ENCODE data around the gene VSTM5.

Gene VSTM5

GRCh38 chr11:93842034-93842433, 8.4 kb downstream of the VSTM5 start:
- no peak for DNase-seq

DNA sequence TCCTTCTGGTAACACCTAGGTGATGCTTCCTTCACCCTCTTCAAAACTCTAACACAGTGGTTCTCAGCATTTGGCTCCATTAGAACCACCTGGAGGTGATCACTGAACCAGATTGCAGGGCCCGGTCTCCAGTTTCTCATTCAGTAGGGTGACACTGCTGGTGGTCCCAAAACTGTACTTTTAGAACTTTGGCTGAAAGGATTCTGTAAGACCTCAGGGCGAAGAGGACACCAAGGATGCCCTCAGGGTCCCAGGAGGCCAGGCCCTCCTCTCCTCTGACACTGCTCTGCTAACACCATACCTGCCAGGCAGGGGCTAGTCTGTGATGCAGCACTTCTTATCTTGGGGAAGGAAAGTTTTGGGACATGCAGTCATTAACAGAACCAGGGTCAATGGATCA, 9.0 kb downstream of the VSTM5 start:
- DNase-seq = no peak

DNA sequence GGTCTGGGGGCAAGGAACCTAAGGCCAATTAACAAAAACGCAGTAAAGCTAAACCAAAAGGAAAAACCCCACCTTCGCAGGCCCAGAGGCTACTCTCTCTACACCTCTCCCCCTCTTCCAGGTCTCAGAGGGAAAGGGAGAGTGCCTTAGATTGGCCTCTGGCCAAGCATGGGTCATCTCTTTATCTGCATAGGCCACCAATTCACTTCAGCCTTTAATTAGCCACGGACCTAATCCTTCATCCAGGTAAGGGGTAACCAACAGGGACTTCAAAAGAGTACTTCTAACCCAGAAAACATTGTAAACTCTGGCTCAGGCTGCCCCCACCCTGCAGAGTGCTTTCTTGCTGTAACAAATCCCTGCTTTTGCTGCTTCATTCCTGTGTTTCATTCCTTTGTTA, 9.4 kb downstream of the VSTM5 start:
- no peak for DNase-seq

DNA sequence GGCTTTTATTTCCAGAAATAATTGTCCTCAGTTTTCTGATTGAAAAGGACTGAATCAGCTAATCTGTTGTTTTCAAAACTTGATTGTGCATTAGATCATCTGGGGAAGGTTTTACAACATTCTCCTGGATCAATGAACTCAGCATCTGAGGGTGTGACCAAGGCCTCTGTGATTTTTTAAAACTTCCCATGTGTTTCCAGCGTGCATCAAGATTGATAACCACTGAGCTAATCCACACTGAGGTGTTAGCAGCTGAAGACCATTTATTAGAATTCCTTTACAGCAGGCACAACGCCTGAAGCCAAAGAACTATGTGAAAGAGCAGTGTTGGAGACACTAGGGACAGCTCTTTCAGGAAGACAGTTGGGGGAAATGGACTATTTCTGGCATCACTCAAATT, 10.2 kb downstream of the VSTM5 start:
- DNase-seq = no peak

- no peak for DNase-seq
Observed at GRCh38 chr11:93838967-93839366, 11.5 kb downstream of the VSTM5 start.

DNA sequence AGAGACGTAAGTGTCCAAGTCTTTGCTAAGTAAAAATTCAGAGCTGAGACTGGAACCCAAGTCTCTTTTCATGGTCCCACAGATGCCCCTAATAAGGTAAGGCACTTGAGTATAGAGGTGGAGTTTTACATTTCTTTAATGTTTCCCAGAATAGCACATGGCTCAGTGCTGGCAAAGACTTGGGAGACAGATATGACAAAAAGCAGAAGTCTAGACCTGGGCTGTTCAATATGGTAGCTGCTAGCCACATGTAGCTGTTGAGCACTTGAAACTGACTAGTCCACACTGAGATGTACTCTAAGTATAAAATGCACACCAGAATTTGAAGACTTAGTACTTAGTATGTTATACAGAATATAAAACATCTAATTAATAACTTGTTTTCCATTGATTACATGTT, 17.6 kb downstream of the VSTM5 start:
- no peak for DNase-seq

- no peak for DNase-seq
Observed at GRCh38 chr11:93831343-93832127, 18.9 kb downstream of the VSTM5 start.

GRCh38 chr11:93829598-93829997, 20.8 kb downstream of the VSTM5 start:
- no peak for DNase-seq

- DNase-seq = no peak
Observed at GRCh38 chr11:93827363-93827762, 23.1 kb downstream of the VSTM5 start.

DNA sequence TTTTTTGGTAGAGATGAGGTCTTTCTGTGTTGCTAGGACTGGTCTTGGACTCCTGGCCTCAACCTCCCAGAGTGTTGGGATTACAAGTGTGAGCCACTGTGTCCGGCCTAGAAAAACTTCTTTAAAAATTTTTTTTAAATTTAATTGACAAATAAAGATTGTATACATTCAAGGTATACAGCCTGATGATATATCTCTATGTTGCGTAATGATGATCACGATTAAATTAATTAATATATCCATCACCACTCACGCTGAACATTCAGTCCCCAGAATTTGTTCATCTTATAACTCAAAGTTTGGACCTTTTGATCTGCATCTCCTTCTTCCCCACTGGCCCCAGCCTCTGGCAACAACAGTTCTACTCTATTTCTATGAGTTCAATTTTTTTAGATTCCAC, 27.2 kb downstream of the VSTM5 start:
- DNase-seq = no peak

- DNase-seq = peak; percentile 41
Observed at GRCh38 chr11:93822359-93822758, 28.1 kb downstream of the VSTM5 start.

- no peak for DNase-seq
Observed at GRCh38 chr11:93821617-93822016, 28.8 kb downstream of the VSTM5 start.

GRCh38 chr11:93820847-93821246, 29.6 kb downstream of the VSTM5 start:
- DNase-seq = no peak

DNA sequence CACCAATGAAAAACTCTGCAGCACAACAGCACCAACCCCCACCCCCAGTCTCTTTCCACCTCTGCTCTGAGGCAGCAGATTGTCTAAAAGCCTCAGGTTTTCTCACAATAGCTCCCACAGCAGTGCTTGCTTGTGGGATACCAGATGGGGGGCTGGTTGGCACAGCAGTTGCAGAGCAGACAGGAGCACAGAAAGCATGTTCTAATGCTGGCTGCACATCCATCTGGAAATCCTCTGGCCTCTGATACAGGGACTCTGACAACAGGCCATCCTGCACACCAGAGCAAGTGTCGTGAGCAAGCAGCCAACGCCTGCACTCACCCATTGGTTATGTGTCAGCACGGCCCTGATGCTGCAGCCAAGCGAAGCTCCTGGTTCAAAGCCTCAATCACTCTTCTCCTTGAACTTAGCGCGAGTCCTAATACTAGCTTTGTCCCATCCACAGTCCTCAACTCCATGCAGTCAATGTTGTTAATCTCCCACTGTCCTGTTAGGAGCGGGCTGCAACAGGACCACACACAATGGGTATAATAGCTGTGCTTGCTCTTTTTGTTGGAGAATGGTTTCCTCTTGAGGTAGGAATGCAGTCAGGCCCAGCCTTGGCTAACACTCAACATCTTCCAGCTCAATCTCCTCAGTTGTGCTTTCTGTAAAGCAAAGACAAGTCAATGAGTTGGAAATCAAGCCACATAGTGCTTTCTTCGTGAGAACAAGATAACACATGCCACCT, 30.3 kb downstream of the VSTM5 start:
- no peak for DNase-seq

GRCh38 chr11:93817426-93818348, 32.7 kb downstream of the VSTM5 start:
- no peak for DNase-seq

DNA sequence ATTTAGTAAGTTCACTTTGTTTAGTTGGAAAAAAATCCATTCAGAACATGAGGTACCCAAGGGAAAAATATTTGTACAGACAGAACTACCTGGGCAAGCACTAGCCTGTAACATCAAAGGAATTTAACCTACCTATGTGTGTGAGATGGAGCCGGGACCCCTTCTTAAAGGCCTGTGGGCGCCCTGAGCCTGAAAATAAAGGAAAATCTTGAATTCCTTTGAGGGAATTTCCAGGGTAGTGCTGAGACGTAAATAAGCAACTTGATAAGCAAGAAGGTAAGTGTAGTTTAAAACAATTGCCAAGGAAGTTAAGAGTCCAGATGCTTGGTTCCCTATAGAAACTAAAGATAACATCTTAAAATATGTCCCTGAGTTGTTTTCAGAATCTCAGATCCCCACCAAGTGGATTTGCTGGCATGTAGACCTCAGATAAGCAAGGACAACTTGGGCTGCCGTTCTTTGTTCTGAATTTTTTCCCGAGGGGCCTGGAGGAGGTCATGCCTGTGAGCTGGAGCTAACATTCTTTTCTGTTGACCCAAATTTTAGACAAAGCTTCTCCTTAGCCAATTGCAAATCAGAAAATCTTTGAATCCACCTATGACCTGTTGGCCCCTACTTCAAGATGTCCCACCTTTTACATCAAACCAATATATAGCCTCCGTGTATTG, 35.3 kb downstream of the VSTM5 start:
- no peak for DNase-seq

GRCh38 chr11:93813974-93814373, 36.4 kb downstream of the VSTM5 start:
- DNase-seq = no peak

- no peak for DNase-seq
Observed at GRCh38 chr11:93807980-93808379, 42.4 kb downstream of the VSTM5 start.

GRCh38 chr11:93804879-93805278, 45.5 kb downstream of the VSTM5 start:
- no peak for DNase-seq

GRCh38 chr11:93801366-93801765, 49.1 kb downstream of the VSTM5 start:
- no peak for DNase-seq

- no peak for DNase-seq
Observed at GRCh38 chr11:93796441-93797231, 53.8 kb downstream of the VSTM5 start.

DNA sequence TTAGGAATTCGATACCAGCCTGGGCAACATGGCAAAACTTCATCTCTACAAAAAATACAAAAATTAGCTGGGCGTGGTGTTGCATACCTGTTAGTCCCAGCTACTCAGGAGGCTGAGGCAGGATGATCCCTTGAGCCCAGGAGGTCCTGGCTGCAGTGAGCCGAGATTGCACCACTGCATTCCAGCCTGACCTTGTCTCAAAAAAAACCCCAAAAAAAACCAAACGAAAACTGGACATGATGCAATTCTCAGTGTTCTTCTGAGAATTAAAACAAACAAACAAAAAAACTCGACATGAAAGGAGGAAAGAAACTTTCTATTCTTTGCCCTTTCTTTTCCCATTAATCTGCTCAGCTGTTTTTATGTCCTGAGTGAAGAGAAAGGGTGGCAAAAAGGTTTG, 58.9 kb downstream of the VSTM5 start:
- DNase-seq = no peak
